ENCODE measurements around the gene STX12. TPM values are rescaled to one million over a fixed set of nuclear protein-coding genes. Genes with fewer than 3 reads are reported as not detected.
A peak's percentile ranks its signal among the peaks of the same experiment; 100 is the strongest.
"Not testable (repeated sequence)": the region's sequence is repeated elsewhere in the genome, so short reads cannot be mapped to it uniquely, and the experiment has no call there.

The STX12 gene
- polyA plus RNA-seq, 4 donors = 34.8 to 63.3 (median 56.7) TPM

DNA sequence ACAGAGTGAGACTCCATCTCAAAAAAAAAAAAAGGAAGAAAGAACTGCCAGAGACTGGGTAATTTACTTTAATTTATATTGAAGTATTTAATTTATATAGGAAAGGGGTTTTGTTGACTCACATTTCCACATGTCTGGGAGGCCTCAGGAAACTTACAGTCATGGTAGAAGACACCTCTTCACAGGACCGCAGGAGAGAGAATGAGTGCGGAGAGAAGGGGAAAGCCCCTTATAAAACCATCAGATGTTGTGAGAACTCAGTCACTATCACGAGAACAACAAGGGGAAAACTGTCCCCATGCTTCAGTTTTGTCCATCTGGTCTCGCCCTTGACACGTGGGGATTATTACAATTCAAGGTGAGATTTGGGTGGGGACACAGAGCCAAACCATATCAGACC, 31.8 kb downstream of the STX12 start:
- Histone ChIP-seq H3K36me3 (ENCODE audit: control insufficient read depth in 3 of 3, insufficient read depth in 2 of 3, low read depth in 1 of 3, low read length in 3 of 3) (peaks cover 2 to 24% (median 16%) of the 10 kb centered on the region in 3 donors), H3K4me3 (ENCODE audit: low read depth in 1 of 3, low read length in 3 of 3) (no peak overlapping the region), H3K9me3 (ENCODE audit: control insufficient read depth in 2 of 2, insufficient read depth in 1 of 2, low read depth in 1 of 2, low read length in 1 of 2) (no peaks in the 10 kb centered on the region), H3K27me3 (ENCODE audit: control insufficient read depth in 3 of 3, insufficient read depth in 3 of 3, low read length in 3 of 3) (no peaks in the 10 kb centered on the region), H3K4me1 (ENCODE audit: control insufficient read depth in 3 of 3, insufficient read depth in 2 of 3, low read depth in 1 of 3, low read length in 2 of 3) (no peaks in the 10 kb centered on the region), H3K27ac (ENCODE audit: low read depth in 1 of 3, low read length in 2 of 3) (no peak overlapping the region)
- DNase-seq (no peak), FAIRE-seq (no peak)
- 83 to 90% (median 87%) methylated on average over 5 of the region's 5 CpGs for WGBS, 3 donors

DNA sequence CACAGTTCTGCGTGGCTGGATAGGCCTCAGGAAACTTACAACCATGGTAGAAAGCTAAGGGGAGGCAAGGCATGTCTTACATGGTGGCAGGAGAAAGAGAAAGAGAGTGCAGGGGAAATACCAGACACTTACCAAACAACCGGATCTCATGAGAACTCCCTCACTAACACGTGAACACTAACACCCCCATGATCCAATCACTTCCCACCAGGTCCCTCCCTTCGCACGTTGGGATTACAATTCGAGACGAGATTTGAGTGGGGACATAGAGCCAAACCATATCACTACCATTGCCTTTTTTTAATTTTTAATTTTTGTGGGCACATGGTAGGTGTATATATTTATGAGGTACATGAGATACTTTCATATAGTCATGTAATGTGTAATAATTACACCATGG, 33.7 kb downstream of the STX12 start:
- WGBS, 3 donors = 91 to 98% (median 95%) methylated on average over 7 of the region's 7 CpGs
- no peak for FAIRE-seq
- H3K36me3 ChIP-seq (ENCODE audit: control insufficient read depth in 3 of 3, insufficient read depth in 2 of 3, low read depth in 1 of 3, low read length in 3 of 3) = peaks cover 2 to 18% (median 11%) of the 10 kb centered on the region in 3 donors

DNA sequence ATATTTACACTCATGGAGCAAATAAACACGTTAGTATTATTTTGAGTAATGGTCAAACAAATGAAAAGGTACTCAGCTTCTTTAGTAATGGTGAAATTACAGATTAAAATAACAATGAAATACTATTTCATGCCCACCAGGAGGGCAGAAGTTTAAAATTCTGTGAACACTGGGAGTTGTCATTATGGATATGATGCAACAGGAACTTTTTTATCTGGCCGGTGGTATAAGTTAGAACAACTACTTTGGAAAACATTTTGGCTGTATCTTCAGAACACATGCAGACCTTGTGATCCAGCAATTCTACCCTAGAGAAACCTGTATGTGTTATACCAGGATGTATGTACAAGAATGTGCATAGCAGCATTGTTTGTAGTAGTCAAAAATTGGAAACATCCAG, 34.4 kb downstream of the STX12 start:
- H3K27me3 ChIP-seq (ENCODE audit: control insufficient read depth in 3 of 3, insufficient read depth in 3 of 3, low read length in 3 of 3) = no peaks in the 10 kb centered on the region
- H3K9me3 ChIP-seq (ENCODE audit: control insufficient read depth in 2 of 2, insufficient read depth in 1 of 2, low read depth in 1 of 2, low read length in 1 of 2) = no peaks in the 10 kb centered on the region
- H3K27ac ChIP-seq (ENCODE audit: low read depth in 1 of 3, low read length in 2 of 3) = no peak overlapping the region
- WGBS, 3 donors = 84 to 90% (median 85%) methylated on average over 2 of the region's 2 CpGs
- no peaks in the 10 kb centered on the region for H3K4me1 ChIP-seq (ENCODE audit: control insufficient read depth in 3 of 3, insufficient read depth in 2 of 3, low read depth in 1 of 3, low read length in 2 of 3)
- H3K4me3 ChIP-seq (ENCODE audit: low read depth in 1 of 3, low read length in 3 of 3) = no peak overlapping the region
- DNase-seq (no peak), FAIRE-seq (no peak)
- peaks cover 1 to 24% (median 10%) of the 10 kb centered on the region in 3 donors for H3K36me3 ChIP-seq (ENCODE audit: control insufficient read depth in 3 of 3, insufficient read depth in 2 of 3, low read depth in 1 of 3, low read length in 3 of 3)

More for the DNA sequence above, 33.7 kb downstream of the STX12 start:
- Histone ChIP-seq H3K27ac (ENCODE audit: low read depth in 1 of 3, low read length in 2 of 3) (no peak overlapping the region), H3K4me3 (ENCODE audit: low read depth in 1 of 3, low read length in 3 of 3) (no peak overlapping the region), H3K27me3 (ENCODE audit: control insufficient read depth in 3 of 3, insufficient read depth in 3 of 3, low read length in 3 of 3) (no peaks in the 10 kb centered on the region), H3K9me3 (ENCODE audit: control insufficient read depth in 2 of 2, insufficient read depth in 1 of 2, low read depth in 1 of 2, low read length in 1 of 2) (no peaks in the 10 kb centered on the region), H3K4me1 (ENCODE audit: control insufficient read depth in 3 of 3, insufficient read depth in 2 of 3, low read depth in 1 of 3, low read length in 2 of 3) (no peaks in the 10 kb centered on the region)
- DNase-seq = no peak

DNA sequence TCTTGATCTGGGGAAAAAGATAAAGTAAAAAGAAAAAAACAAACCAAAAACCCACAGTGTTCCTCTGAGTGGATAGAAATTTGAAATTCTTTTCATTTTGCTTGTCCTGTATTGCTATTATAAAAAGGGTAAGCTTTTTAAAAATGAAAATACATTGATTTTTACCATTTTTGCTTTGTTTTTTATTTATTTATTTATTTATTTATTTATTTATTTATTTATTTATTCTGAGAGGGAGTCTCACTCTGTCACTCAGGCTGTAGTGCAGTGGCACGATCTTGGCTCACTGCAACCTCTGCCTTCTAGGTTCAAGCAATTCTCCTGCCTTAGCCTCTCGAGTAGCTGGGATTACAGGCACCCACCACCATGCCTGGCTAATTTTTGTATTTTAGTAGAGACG, 35.1 kb downstream of the STX12 start:
- not testable (repeated sequence) for DNase-seq; H3K9me3 ChIP-seq (ENCODE audit: control insufficient read depth in 2 of 2, insufficient read depth in 1 of 2, low read depth in 1 of 2, low read length in 1 of 2); H3K4me3 ChIP-seq (ENCODE audit: low read depth in 1 of 3, low read length in 3 of 3); H3K27ac ChIP-seq (ENCODE audit: low read depth in 1 of 3, low read length in 2 of 3); FAIRE-seq; H3K27me3 ChIP-seq (ENCODE audit: control insufficient read depth in 3 of 3, insufficient read depth in 3 of 3, low read length in 3 of 3); H3K4me1 ChIP-seq (ENCODE audit: control insufficient read depth in 3 of 3, insufficient read depth in 2 of 3, low read depth in 1 of 3, low read length in 2 of 3)
- WGBS, 3 donors = 92 to 98% (median 94%) methylated on average over 3 of the region's 3 CpGs
- peaks cover 0 to 30% (median 11%) of the 10 kb centered on the region in 3 donors for H3K36me3 ChIP-seq (ENCODE audit: control insufficient read depth in 3 of 3, insufficient read depth in 2 of 3, low read depth in 1 of 3, low read length in 3 of 3)

DNA sequence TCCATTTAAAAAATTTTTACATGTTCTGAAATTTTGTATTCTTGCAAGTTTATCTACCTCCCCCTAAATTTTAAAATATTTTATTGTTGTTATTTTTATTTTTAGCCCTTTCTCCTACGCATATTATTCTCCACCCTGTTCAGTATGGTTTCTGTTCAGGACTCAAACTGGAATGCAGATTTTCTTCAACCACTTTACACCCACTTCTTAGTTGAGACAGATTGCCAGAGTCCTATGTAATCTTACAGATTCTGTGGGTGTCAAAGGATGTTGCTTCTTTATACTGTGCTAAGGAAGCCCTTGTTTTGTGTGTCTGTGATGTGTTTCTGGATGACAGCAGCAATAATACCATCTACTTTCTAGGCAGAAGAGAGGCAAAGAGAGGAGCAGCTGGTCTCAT, 36.9 kb downstream of the STX12 start:
- H3K36me3 ChIP-seq (ENCODE audit: control insufficient read depth in 3 of 3, insufficient read depth in 2 of 3, low read depth in 1 of 3, low read length in 3 of 3) = peaks cover 3 to 32% (median 16%) of the 10 kb centered on the region in 3 donors
- DNase-seq = no peak
- FAIRE-seq = no peak
- no peaks in the 10 kb centered on the region for H3K27me3 ChIP-seq (ENCODE audit: control insufficient read depth in 3 of 3, insufficient read depth in 3 of 3, low read length in 3 of 3)
- no peaks in the 10 kb centered on the region for H3K9me3 ChIP-seq (ENCODE audit: control insufficient read depth in 2 of 2, insufficient read depth in 1 of 2, low read depth in 1 of 2, low read length in 1 of 2)
- no peak overlapping the region for H3K27ac ChIP-seq (ENCODE audit: low read depth in 1 of 3, low read length in 2 of 3)
- no peak overlapping the region for H3K4me3 ChIP-seq (ENCODE audit: low read depth in 1 of 3, low read length in 3 of 3)
- H3K4me1 ChIP-seq (ENCODE audit: control insufficient read depth in 3 of 3, insufficient read depth in 2 of 3, low read depth in 1 of 3, low read length in 2 of 3) = no peaks in the 10 kb centered on the region
- 92 to 97% (median 94%) methylated on average over 1 of the region's 1 CpG for WGBS, 3 donors

DNA sequence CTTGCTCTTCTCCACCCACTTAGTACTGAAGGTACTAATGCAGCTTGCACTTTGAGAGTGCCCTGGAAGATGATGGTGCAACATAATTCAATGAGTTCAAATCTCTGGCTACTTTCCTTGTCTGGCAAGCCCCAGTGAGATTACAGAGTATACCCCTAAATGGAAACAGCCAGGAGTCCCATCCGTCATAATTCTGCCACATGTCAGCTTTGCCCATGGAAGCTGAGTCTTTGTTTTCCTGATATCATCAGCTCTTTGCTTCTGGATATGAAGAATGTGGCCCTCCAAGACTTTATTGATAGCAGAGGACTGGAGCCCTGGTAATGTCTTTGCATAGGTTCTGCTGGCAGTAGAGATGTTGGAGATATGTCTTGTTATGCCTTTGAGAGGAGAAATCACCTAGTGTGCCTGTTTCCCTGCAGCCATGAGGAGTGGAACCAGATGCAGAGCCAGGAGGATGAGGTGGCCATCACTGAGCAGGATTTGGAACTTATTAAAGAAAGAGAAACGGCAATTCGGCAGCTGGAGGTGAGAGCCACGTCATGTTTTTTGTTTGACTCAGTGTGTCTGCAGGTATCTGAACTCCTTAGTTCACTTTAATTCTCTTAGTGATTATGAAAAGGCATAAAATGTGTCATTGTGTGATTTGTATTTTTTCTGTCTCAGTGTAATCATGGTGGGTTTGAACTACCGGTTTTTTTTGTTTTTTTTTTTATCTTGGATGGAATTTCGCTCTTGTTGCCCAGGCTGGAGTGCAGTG, 38.9 kb downstream of the STX12 start:
- no peak for FAIRE-seq
- DNase-seq = no peak
- H3K4me3 ChIP-seq (ENCODE audit: low read depth in 1 of 3, low read length in 3 of 3) = no peak overlapping the region
- no peaks in the 10 kb centered on the region for H3K27me3 ChIP-seq (ENCODE audit: control insufficient read depth in 3 of 3, insufficient read depth in 3 of 3, low read length in 3 of 3)
- H3K36me3 ChIP-seq (ENCODE audit: control insufficient read depth in 3 of 3, insufficient read depth in 2 of 3, low read depth in 1 of 3, low read length in 3 of 3) = peaks cover 3 to 34% (median 14%) of the 10 kb centered on the region in 3 donors
- H3K9me3 ChIP-seq (ENCODE audit: control insufficient read depth in 2 of 2, insufficient read depth in 1 of 2, low read depth in 1 of 2, low read length in 1 of 2) = no peaks in the 10 kb centered on the region
- 89 to 92% (median 90%) methylated on average over 6 of the region's 6 CpGs for WGBS, 3 donors
- H3K27ac ChIP-seq (ENCODE audit: low read depth in 1 of 3, low read length in 2 of 3) = no peak overlapping the region
- H3K4me1 ChIP-seq (ENCODE audit: control insufficient read depth in 3 of 3, insufficient read depth in 2 of 3, low read depth in 1 of 3, low read length in 2 of 3) = peaks cover 0 to 5% (median 0%) of the 10 kb centered on the region in 3 donors

DNA sequence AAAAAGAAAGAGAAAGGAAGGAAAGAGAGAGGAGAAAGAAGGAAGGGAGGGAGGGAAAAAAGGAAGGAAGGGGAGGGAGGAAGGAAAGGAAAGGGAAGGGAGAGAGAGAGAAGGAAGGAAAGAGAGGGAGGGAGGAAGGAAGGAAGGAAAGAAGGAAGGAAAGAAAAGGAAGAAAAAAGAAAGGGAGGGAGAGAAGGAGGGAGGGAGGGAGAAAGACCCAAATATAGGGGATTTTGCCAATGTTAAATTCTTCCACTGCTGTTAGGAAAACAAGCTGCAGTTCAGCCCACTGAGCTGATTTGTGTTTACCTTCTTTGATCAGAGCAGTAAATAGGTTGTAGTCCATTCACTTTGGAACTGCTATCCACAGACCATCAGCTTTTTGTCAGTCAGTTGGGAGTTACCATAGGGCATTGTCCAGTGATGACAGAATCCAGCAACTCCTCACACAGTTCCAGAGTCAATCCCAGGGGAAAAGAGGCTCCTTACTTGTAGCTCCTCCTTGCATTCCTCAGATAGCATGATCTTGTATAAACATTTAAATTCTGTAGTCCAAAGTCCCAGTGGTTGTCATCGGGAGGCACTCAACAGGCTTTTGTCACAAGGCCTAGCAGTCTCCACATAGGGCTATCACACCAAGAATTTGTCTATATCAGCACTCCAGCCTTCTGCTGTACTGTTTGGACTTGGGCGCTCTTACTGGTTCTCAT, 44.1 kb downstream of the STX12 start:
- peaks cover 6 to 46% (median 7%) of the 10 kb centered on the region in 3 donors for H3K36me3 ChIP-seq (ENCODE audit: control insufficient read depth in 3 of 3, insufficient read depth in 2 of 3, low read depth in 1 of 3, low read length in 3 of 3)
- peaks cover 0 to 15% (median 0%) of the 10 kb centered on the region in 3 donors for H3K4me1 ChIP-seq (ENCODE audit: control insufficient read depth in 3 of 3, insufficient read depth in 2 of 3, low read depth in 1 of 3, low read length in 2 of 3)
- no peaks in the 10 kb centered on the region for H3K9me3 ChIP-seq (ENCODE audit: control insufficient read depth in 2 of 2, insufficient read depth in 1 of 2, low read depth in 1 of 2, low read length in 1 of 2)
- H3K27me3 ChIP-seq (ENCODE audit: control insufficient read depth in 3 of 3, insufficient read depth in 3 of 3, low read length in 3 of 3) = no peaks in the 10 kb centered on the region
- H3K27ac ChIP-seq (ENCODE audit: low read depth in 1 of 3, low read length in 2 of 3) = peak overlapping the region; percentile 43 to 92 (median 65)
- FAIRE-seq (no peak), DNase-seq (peak; percentile 87 to 93)
- 39 to 54% (median 49%) methylated on average over 2 of the region's 2 CpGs for WGBS, 3 donors
- H3K4me3 ChIP-seq (ENCODE audit: low read depth in 1 of 3, low read length in 3 of 3) = no peak overlapping the region

DNA sequence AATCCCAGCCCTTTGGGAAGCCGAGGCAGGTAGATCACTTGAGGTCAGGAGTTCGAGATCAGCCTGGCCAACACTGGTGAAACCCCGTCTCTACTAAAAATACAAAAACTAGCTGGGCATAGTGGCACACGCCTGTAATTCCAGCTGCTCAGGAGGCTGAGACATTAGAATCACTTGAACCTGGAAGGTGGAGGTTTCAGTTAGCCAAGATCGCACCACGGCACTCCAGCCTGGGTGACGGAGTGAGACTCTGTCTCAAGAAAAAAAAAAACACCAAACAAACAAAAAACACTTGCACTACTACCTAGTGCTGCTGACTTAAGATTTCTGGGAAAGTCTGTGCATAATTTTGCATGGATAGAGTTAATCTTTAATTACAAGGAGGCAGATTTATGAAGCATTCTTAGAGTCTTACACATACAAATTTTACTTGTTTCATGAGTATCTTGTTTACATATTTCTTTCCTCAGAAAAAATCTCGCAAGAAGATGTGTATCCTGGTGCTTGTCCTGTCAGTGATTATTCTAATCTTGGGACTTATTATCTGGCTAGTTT, 48.8 kb downstream of the STX12 start:
- WGBS, 3 donors = 86 to 87% (median 87%) methylated on average over 8 of the region's 8 CpGs
- no peaks in the 10 kb centered on the region for H3K27me3 ChIP-seq (ENCODE audit: control insufficient read depth in 3 of 3, insufficient read depth in 3 of 3, low read length in 3 of 3)
- peaks cover 2 to 29% (median 3%) of the 10 kb centered on the region in 3 donors for H3K36me3 ChIP-seq (ENCODE audit: control insufficient read depth in 3 of 3, insufficient read depth in 2 of 3, low read depth in 1 of 3, low read length in 3 of 3)
- peaks cover 0 to 11% (median 0%) of the 10 kb centered on the region in 3 donors for H3K4me1 ChIP-seq (ENCODE audit: control insufficient read depth in 3 of 3, insufficient read depth in 2 of 3, low read depth in 1 of 3, low read length in 2 of 3)
- no peaks in the 10 kb centered on the region for H3K9me3 ChIP-seq (ENCODE audit: control insufficient read depth in 2 of 2, insufficient read depth in 1 of 2, low read depth in 1 of 2, low read length in 1 of 2)
- no peak overlapping the region for H3K4me3 ChIP-seq (ENCODE audit: low read depth in 1 of 3, low read length in 3 of 3)
- no peak overlapping the region for H3K27ac ChIP-seq (ENCODE audit: low read depth in 1 of 3, low read length in 2 of 3)
- no peak for FAIRE-seq
- DNase-seq = no peak

All from small intestine (tissue), 7 donors.